Measurements from ENCODE around the gene DNAH2. TPM values are rescaled to one million over a fixed set of nuclear protein-coding genes. Genes with fewer than 3 reads are reported as not detected.

The DNAH2 gene
- total and polyA plus RNA-seq, 9 donors, result 0.88 to 10.3 (median 2.5) TPM

- intact Hi-C loops (cut with DNase I), result loop anchor here (5.0 to 10.0 kb wide), 4 partner anchors 37 to 204 kb away; partner anchors contain the start of genes SHBG (in 3 of the 4), ATP1B2 (in 2 of the 4), POLR2A (in 1 of the 4) and SLC35G6 (in 1 of the 4)
These were observed 28.7 kb upstream of the DNAH2 start for GRCh38 chr17:7688808-7689316.

GRCh38 chr17:7695586-7695985 lies 22.0 kb upstream of the DNAH2 start:
- Histone ChIP-seq H3K27ac (no peak overlapping the region), H3K4me3 (no peak overlapping the region), H3K4me1 (ENCODE audit: insufficient read depth) (no peaks in the 10 kb centered on the region), H3K27me3 (no peaks in the 10 kb centered on the region), H3K36me3 (no peaks in the 10 kb centered on the region), H3K9me3 (no peaks in the 10 kb centered on the region)
- intact Hi-C loops (cut with DNase I), result no loop called here
- no peak for DNase-seq
- WGBS, 3 donors, result 92 to 93% (median 93%) methylated on average over 10 of the region's 10 CpGs
- TF ChIP-seq POLR2A (IDR thresholded peaks at IDR 0.05), result no peak
- no peak for TF ChIP-seq EP300 (IDR thresholded peaks at IDR 0.05)
- TF ChIP-seq CTCF (IDR thresholded peaks at IDR 0.05), result no peak

More at GRCh38 chr17:7688808-7689316, 28.7 kb upstream of the DNAH2 start:
- Histone ChIP-seq H3K4me3 (peak overlapping the region; percentile 59), H3K27me3 (no peaks in the 10 kb centered on the region), H3K9me3 (no peaks in the 10 kb centered on the region), H3K27ac (peak overlapping the region in 1 of 2 donors; percentile 23), H3K36me3 (no peaks in the 10 kb centered on the region), H3K4me1 (ENCODE audit: insufficient read depth) (peaks cover 7% of the 10 kb centered on the region)
- no peak for DNase-seq
- TF ChIP-seq CTCF (IDR thresholded peaks at IDR 0.05), result no peak
- TF ChIP-seq EP300 (IDR thresholded peaks at IDR 0.05), result no peak
- no peak for TF ChIP-seq POLR2A (IDR thresholded peaks at IDR 0.05)
- 9 to 11% (median 9%) methylated on average over 13 of the region's 13 CpGs for WGBS, 3 donors

- H3K27ac ChIP-seq, result no peak overlapping the region
- TF ChIP-seq CTCF (IDR thresholded peaks at IDR 0.05) (no peak), POLR2A (IDR thresholded peaks at IDR 0.05) (no peak), EP300 (IDR thresholded peaks at IDR 0.05) (no peak)
- DNase-seq, result no peak
- 96% methylated on average over 4 of the region's 4 CpGs for WGBS, 3 donors
- H3K9me3 ChIP-seq, result no peaks in the 10 kb centered on the region
- H3K27me3 ChIP-seq, result no peaks in the 10 kb centered on the region
- no peaks in the 10 kb centered on the region for H3K4me1 ChIP-seq (ENCODE audit: insufficient read depth)
- H3K4me3 ChIP-seq, result no peak overlapping the region
- intact Hi-C loops (cut with DNase I), result no loop called here
- H3K36me3 ChIP-seq, result no peaks in the 10 kb centered on the region
These were observed 19.5 kb upstream of the DNAH2 start for GRCh38 chr17:7697828-7698588.

- intact Hi-C loops (cut with DNase I), result no loop called here
- H3K4me3 ChIP-seq, result no peak overlapping the region
- H3K27me3 ChIP-seq, result no peaks in the 10 kb centered on the region
- WGBS, 3 donors, result 91 to 94% (median 92%) methylated on average over 7 of the region's 7 CpGs
- no peaks in the 10 kb centered on the region for H3K36me3 ChIP-seq
- H3K27ac ChIP-seq, result no peak overlapping the region
- DNase-seq, result no peak
- TF ChIP-seq CTCF (IDR thresholded peaks at IDR 0.05), result no peak
- no peak for TF ChIP-seq POLR2A (IDR thresholded peaks at IDR 0.05)
- TF ChIP-seq EP300 (IDR thresholded peaks at IDR 0.05), result no peak
- H3K4me1 ChIP-seq (ENCODE audit: insufficient read depth), result peaks cover 2% of the 10 kb centered on the region
- no peaks in the 10 kb centered on the region for H3K9me3 ChIP-seq
These were observed 17.0 kb upstream of the DNAH2 start for GRCh38 chr17:7700510-7700909.
